K562 (cell line): ENCODE measurements around the gene ARL11. TPM values are rescaled to one million over a fixed set of nuclear protein-coding genes. Genes with fewer than 3 reads are reported as not detected.

Experiments used
- ATAC-seq: fragments of 200-7000 bp; cut with Tn5 transposase; 3 replicates; pipeline ENCODE4 v1.9.1; 2020; ENCODE audit warnings: moderate library complexity
- BruUV-seq: library from RNA; stranded (reverse); fragments of 400-500 nt; replicated peaks from 2 replicates; lab custom pipeline; 2021; lab: Mats Ljungman, UMichigan
- CTCF ChIA-PET: fragments of 300-600 bp; formaldehyde crosslinking; extraction: SDS; loops from one replicate; lab custom pipeline; 2021; ENCODE audit warnings: low intra/inter-chr PET ratio; lab: Yijun Ruan, JAX
- POLR2A ChIA-PET: fragments of 300-600, 350-650 bp; sonication (Branson Sonifier 250); formaldehyde crosslinking; extraction: SDS; loops from one replicate; lab custom pipeline; 2021; ENCODE audit warnings: antibody characterized with exemption, inconsistent platforms; lab: Yijun Ruan, JAX
- DNase-seq, 4 experiments: peaks; one replicate each; pipeline versions ENCODE4 v3.0.0 to v3.0.0-alpha.2; 2011 to 2018; ENCODE audit warnings: low spot score in 3 of 4, mixed read lengths in 3 of 4; ENCODE audit errors: extremely low read depth in 1 of 4
- FAIRE-seq: peaks from 2 replicates; lab custom pipeline; 2011; peaks lifted over from hg19 to GRCh38; lab: Jason Lieb, UNC
- H2AFZ ChIP-seq: 2 replicates; pipeline ENCODE4 v1.6.0; 2011; ENCODE audit warnings: low read depth, low read length, control low read depth, inconsistent platforms
- H3K27ac ChIP-seq: fragments of 200-600 bp; 3 replicates; pipeline ENCODE4 v1.8.0; 2011; ENCODE audit warnings: low read depth, mild to moderate bottlenecking, control low read depth, inconsistent platforms, low read length, moderate library complexity, mixed read lengths; ENCODE audit errors: extremely low read depth
- H3K27me3 ChIP-seq, 2 experiments: fragments of 300-600 bp in 1 of 2; 2 replicates in 1 of 2; 3 replicates in 1 of 2; pipeline versions ENCODE4 v1.6.0 to v1.8.0; 2011; ENCODE audit warnings: inconsistent platforms in 2 of 2, low read length in 2 of 2, mild to moderate bottlenecking in 1 of 2, mixed read lengths in 1 of 2, moderate library complexity in 1 of 2; ENCODE audit not compliant: control insufficient read depth in 2 of 2, insufficient read depth in 2 of 2
- H3K36me3 ChIP-seq: fragments of 300-600 bp; 3 replicates; pipeline ENCODE4 v1.8.0; 2011; ENCODE audit warnings: mild to moderate bottlenecking, low read length, inconsistent platforms; ENCODE audit not compliant: control insufficient read depth, insufficient read depth
- H3K4me1 ChIP-seq, 2 experiments: fragments of 200-600 bp in 1 of 2; replicated peaks in 1 of 2; 2 replicates in 1 of 2; 3 replicates in 1 of 2; pipeline versions ENCODE4 v1.5.1 to v1.8.0; 2011; ENCODE audit warnings: inconsistent platforms in 2 of 2, low read length in 2 of 2, mild to moderate bottlenecking in 1 of 2, mixed read lengths in 1 of 2, moderate library complexity in 1 of 2; ENCODE audit not compliant: control insufficient read depth in 2 of 2, insufficient read depth in 2 of 2
- H3K4me2 ChIP-seq: 2 replicates; pipeline ENCODE4 v1.6.1; 2011; ENCODE audit warnings: low read length, control low read depth, inconsistent platforms, mixed read lengths; ENCODE audit not compliant: insufficient read depth
- H3K4me3 ChIP-seq: fragments of 200-600 bp; sonication (generic), shearing (Covaris generic); 2 replicates; pipeline ENCODE4 v1.5.1; 2016; ENCODE audit warnings: control low read depth, inconsistent platforms
- H3K79me2 ChIP-seq: fragments of 200-600 bp; 3 replicates; pipeline ENCODE4 v1.8.0; 2011; ENCODE audit warnings: low read length, inconsistent platforms; ENCODE audit not compliant: control insufficient read depth, insufficient read depth
- H3K9ac ChIP-seq, 2 experiments: 2 replicates each; pipeline versions ENCODE4 v1.6.0 to v1.6.1; 2011; ENCODE audit warnings: low read depth in 2 of 2, low read length in 2 of 2, control low read depth in 1 of 2, inconsistent platforms in 1 of 2, mild to moderate bottlenecking in 1 of 2, mixed read lengths in 1 of 2; ENCODE audit not compliant: insufficient read depth in 1 of 2
- H3K9me1 ChIP-seq: one replicate; pipeline ENCODE4 v1.6.0; 2011; ENCODE audit warnings: inconsistent platforms, mild to moderate bottlenecking, low read length, moderate library complexity; ENCODE audit not compliant: control insufficient read depth, insufficient read depth
- H3K9me3 ChIP-seq: replicated peaks from 2 replicates; pipeline ENCODE4 v1.5.1; 2011; ENCODE audit warnings: low read depth, low read length, inconsistent platforms; ENCODE audit not compliant: control insufficient read depth, insufficient read depth
- H4K20me1 ChIP-seq: replicated peaks from 2 replicates; pipeline ENCODE4 v1.6.1; 2011; ENCODE audit warnings: low read length, inconsistent platforms, mixed read lengths; ENCODE audit not compliant: control insufficient read depth, insufficient read depth
- EWSR1 ChIP-seq: fragments of 450-650 bp; IDR thresholded peaks from 2 replicates; pipeline ENCODE4 v1.6.1; 2018; ENCODE audit warnings: borderline replicate concordance, mild to moderate bottlenecking, low read depth, moderate library complexity; ENCODE audit not compliant: partially characterized antibody
- FIP1L1 ChIP-seq: fragments of 200-400 bp; formaldehyde crosslinking; IDR thresholded peaks from 2 replicates; pipeline ENCODE4 v1.6.1; 2018; ENCODE audit warnings: mild to moderate bottlenecking, low read depth, low read length; ENCODE audit not compliant: poor library complexity, severe bottlenecking
- KAT2B ChIP-seq: IDR thresholded peaks from one replicate; pipeline ENCODE4 v1.6.1; 2012; ENCODE audit warnings: low read depth, mild to moderate bottlenecking, control low read depth, inconsistent platforms, low read length, moderate library complexity
- MYC ChIP-seq, 2 experiments: fragments of 250-450 bp in 1 of 2; sonication (Bioruptor Pico) in 1 of 2; IDR thresholded peaks; 2 replicates each; pipeline versions ENCODE4 v1.5.1 to v1.6.1; 2012 to 2021; ENCODE audit warnings: low read depth in 2 of 2, borderline replicate concordance in 1 of 2, improper control_type of control experiment in 1 of 2, low read length in 1 of 2, mild to moderate bottlenecking in 1 of 2, moderate library complexity in 1 of 2
- NFIC ChIP-seq: fragments of 450-650 bp; IDR thresholded peaks from 2 replicates; pipeline ENCODE4 v1.6.1; 2017; ENCODE audit warnings: mild to moderate bottlenecking, inconsistent platforms
- PHF21A ChIP-seq: fragments of 450-650 bp; IDR thresholded peaks from 2 replicates; pipeline ENCODE4 v1.6.1; 2017; ENCODE audit warnings: low read depth, borderline replicate concordance
- RCOR1 ChIP-seq, 2 experiments: IDR thresholded peaks; 2 replicates each; pipeline ENCODE4 v1.6.1; 2012; ENCODE audit warnings: low read depth in 2 of 2, low read length in 2 of 2, borderline replicate concordance in 1 of 2, improper control_type of control experiment in 1 of 2
- SIN3A ChIP-seq, 2 experiments: fragments of 150-350 bp in 1 of 2; IDR thresholded peaks; 2 replicates each; pipeline ENCODE4 v1.6.1; 2011 to 2016; ENCODE audit warnings: borderline replicate concordance in 2 of 2, low read depth in 2 of 2, low read length in 2 of 2, mild to moderate bottlenecking in 2 of 2, moderate library complexity in 2 of 2; ENCODE audit not compliant: control insufficient read depth in 1 of 2
- TFAM ChIP-seq: fragments of 250-450 bp; sonication (Bioruptor Pico); conservative IDR thresholded peaks from 2 replicates; pipeline ENCODE4 v1.5.0; 2021; ENCODE audit warnings: mild to moderate bottlenecking, moderate library complexity
- XRCC5 ChIP-seq: fragments of 200-400 bp; formaldehyde crosslinking; IDR thresholded peaks from 2 replicates; pipeline ENCODE4 v1.6.1; 2017; ENCODE audit warnings: low read depth, mild to moderate bottlenecking, low read length
- ZEB2 ChIP-seq: fragments of 450-650 bp; IDR thresholded peaks from 2 replicates; pipeline ENCODE4 v1.6.1; 2016
- ZNF79 ChIP-seq: fragments of 250-450 bp; sonication (Bioruptor Pico); IDR thresholded peaks from 2 replicates; pipeline ENCODE4 v1.4.0; 2020; ENCODE audit warnings: low read depth, mild to moderate bottlenecking, moderate library complexity
- WGBS: fragments of 100-300 bp; shearing (Covaris generic); methylation state at CpG from one replicate; pipeline ENCODE4 v1.1.6; 2016; ENCODE audit warnings: low coverage, mixed read lengths; ENCODE audit not compliant: insufficient coverage; ENCODE audit errors: missing lambda C conversion rate; 5-methylcytosine and 5-hydroxymethylcytosine counted together
- in situ Hi-C: fragments of 300-500 bp; cut with MboI; formaldehyde crosslinking; loops from 4 replicates; pipeline ENCODE4 v1.15.0; 2018; ENCODE audit warnings: inconsistent platforms, mixed read lengths
- intact Hi-C: fragments of 100-400 bp; cut with micrococcal nuclease; formaldehyde crosslinking; loops from 2 replicates; pipeline ENCODE4 v1.14.2; 2022
- polyA plus RNA-seq, 8 experiments: library from polyadenylated mRNA; depleted of rRNA in 4 of 8; stranded (reverse) in 5 of 8; unstranded in 3 of 8; fragments of >200 nt; fragmentation: Nextera tagmentation in 2 of 8; fragmentation: Illumina TruSeq in 1 of 8; extraction: Ambion mirVana in 2 of 8; extraction: Trizol in 1 of 8; gene quantifications; 2 replicates each; pipeline versions ENCODE4 v1.2.1 to v1.2.3, GENCODE V29; 2011 to 2014; ENCODE audit warnings: inconsistent platforms in 1 of 8, missing spikeins in 1 of 8
- total RNA-seq, 7 experiments: library from RNA; depleted of rRNA in 6 of 7; stranded (reverse); fragments of >200 nt in 6 of 7; fragmentation: Illumina TruSeq in 2 of 7; extraction: Trizol in 2 of 7; gene quantifications; 2 replicates each; pipeline versions ENCODE4 v1.2.1 to v1.2.3, GENCODE V29; 2011 to 2021; ENCODE audit warnings: low replicate concordance in 1 of 7
- TF ChIP-seq, protein P1 (sequence below): sonication (generic); formaldehyde crosslinking; IDR thresholded peaks from 2 replicates; pipeline ENCODE4 v1.5.0; 2020; ENCODE audit warnings: missing genetic modification reagents

Gene ARL11
- total and polyA plus RNA-seq, 9 of the 15 experiments (the other 6 are each of a cell fraction or from before 2014, with no cell fraction given): 0.18 to 0.87 (median 0.45) TPM

DNA sequence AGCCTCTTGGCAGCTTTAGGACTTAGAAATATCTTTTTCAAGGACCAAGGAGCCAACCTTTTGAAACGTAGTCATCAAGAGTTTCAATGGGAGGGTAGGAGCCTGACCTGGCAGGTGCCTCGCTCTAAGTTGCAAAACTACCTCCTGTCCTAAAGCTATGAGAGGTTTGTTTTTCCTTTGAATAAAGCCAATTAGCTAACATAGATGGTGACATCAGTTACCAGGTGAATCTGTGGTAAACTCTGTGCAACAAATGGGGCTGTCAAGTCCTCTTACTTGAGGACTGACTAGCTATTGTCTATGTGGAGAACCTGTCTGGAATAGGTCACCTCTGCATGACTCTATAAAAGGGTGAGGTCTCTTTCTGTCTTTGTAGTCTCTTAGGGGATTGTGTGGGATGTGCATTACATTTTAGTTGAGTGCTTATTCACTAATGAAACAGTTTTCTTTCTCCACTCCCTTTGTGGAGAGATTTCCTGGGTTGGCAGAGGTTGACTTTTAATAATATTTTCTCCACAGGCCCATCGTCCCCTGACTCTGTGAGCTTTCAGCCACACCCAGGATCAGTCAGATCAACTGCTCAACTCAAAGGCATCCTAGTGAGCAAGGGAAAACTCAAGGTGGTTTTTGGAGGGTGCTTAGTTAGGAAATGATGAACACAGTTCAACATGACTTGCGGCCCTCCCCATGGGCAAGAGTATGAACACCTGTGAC is 9.9 kb downstream of the ARL11 start (continued):
- TF ChIP-seq XRCC5 (no peak), PHF21A (no peak), ZEB2 (no peak), ZNF79 (CRISPR knock-in tag) (no peak)
- TF ChIP-seq, protein P1, sequence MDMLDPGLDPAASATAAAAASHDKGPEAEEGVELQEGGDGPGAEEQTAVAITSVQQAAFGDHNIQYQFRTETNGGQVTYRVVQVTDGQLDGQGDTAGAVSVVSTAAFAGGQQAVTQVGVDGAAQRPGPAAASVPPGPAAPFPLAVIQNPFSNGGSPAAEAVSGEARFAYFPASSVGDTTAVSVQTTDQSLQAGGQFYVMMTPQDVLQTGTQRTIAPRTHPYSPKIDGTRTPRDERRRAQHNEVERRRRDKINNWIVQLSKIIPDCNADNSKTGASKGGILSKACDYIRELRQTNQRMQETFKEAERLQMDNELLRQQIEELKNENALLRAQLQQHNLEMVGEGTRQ: no peak
- TF ChIP-seq, all 486 proteins: peak for 0

DNA sequence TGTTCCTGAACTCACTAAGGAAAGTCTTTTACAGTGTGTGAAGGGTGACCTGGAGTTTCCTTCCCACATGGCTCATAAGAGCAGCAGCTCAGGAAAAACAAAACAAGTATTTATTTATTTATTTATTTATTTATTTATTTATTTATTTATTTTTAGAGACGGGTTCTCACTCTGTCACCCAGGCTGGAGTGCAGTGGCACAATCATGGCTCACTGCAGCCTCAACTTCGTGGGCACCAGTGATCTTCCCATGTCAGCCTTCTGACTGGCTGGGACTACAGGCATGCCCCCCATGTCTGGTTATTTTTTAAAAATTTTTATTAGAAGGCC is 10.4 kb downstream of the ARL11 start:
- TF ChIP-seq FIP1L1 (no peak), MYC (IDR thresholded peaks at IDR 0.05; ENCODE audit: low read depth, low read length) (no peak), MYC (CRISPR knock-in tag; IDR thresholded peaks at IDR 0.05; ENCODE audit: borderline replicate concordance, low read depth) (no peak), TFAM (CRISPR knock-in tag) (no peak), KAT2B (no peak), RCOR1 (IDR thresholded peaks at IDR 0.05; ENCODE audit: borderline replicate concordance in 1 of 2, low read depth in 2 of 2, low read length in 2 of 2) (no peak), EWSR1 (no peak), SIN3A (IDR thresholded peaks at IDR 0.05; ENCODE audit: borderline replicate concordance in 2 of 2, control insufficient read depth in 1 of 2, low read depth in 2 of 2, low read length in 2 of 2) (no peak), NFIC (no peak)
- Histone ChIP-seq H3K36me3 (no peaks in the 10 kb centered on the region), H3K27me3 (no peaks in the 10 kb centered on the region), H2AFZ (no peak overlapping the region), H3K4me3 (no peak overlapping the region), H3K27ac (no peak overlapping the region), H3K4me2 (no peak overlapping the region), H3K9ac (no peak overlapping the region), H3K9me3 (no peaks in the 10 kb centered on the region), H4K20me1 (no peaks in the 10 kb centered on the region), H3K4me1 (peaks cover 9 to 20% of the 10 kb centered on the region in 2 experiments; a peak in 3 of 5 replicates), H3K9me1 (no peaks in the 10 kb centered on the region), H3K79me2 (no peaks in the 10 kb centered on the region)
- ATAC-seq: no peak
- in situ Hi-C loops (no loop called here), intact Hi-C loops (no loop called here)
- no peak for FAIRE-seq
- WGBS: 42% methylated on average over 2 of the region's 2 CpGs
- no peak for DNase-seq
- ChIA-PET CTCF (no interaction called here), POLR2A (interaction anchor here (0.5 kb wide), 1 partner anchor 298 kb away, joined by 4 read pairs; no protein-coding TSS in a partner anchor)
- BruUV-seq: no TSS peak
